HL-60 (cell line): ENCODE results near the gene CEP164.

Experiments
- DNase-seq, 2 experiments: peaks; one replicate each; pipeline ENCODE4 v3.0.0-alpha.2; 2010 to 2020; ENCODE audit warnings: low read depth in 1 of 2, low spot score in 1 of 2
- H3K27ac ChIP-seq: fragments of 250-450 bp; sonication (Bioruptor Pico); replicated peaks from 2 replicates; pipeline ENCODE4 v1.5.1; 2020; ENCODE audit warnings: mild to moderate bottlenecking, moderate library complexity
- H3K27me3 ChIP-seq: fragments of 250-450 bp; sonication (Bioruptor Pico); 2 replicates; pipeline ENCODE4 v1.5.1; 2021; ENCODE audit warnings: mild to moderate bottlenecking, moderate library complexity; ENCODE audit not compliant: insufficient read depth, poor library complexity, severe bottlenecking
- H3K4me3 ChIP-seq: replicated peaks from 2 replicates; pipeline ENCODE4 v1.5.1; 2011; ENCODE audit warnings: mild to moderate bottlenecking, control low read depth, low read length; ENCODE audit not compliant: insufficient read depth
- CTCF ChIP-seq: IDR thresholded peaks from one replicate; pipeline ENCODE4 v1.5.1; 2011; ENCODE audit warnings: low read length, control low read depth, inconsistent platforms; ENCODE audit not compliant: insufficient read depth
- GABPA ChIP-seq: IDR thresholded peaks from 2 replicates; pipeline ENCODE4 v1.6.1; 2012; ENCODE audit warnings: low read depth
- POLR2AphosphoS5 ChIP-seq: IDR thresholded peaks from 2 replicates; pipeline ENCODE4 v1.6.1; 2012; ENCODE audit warnings: low read depth
- REST ChIP-seq: IDR thresholded peaks from 2 replicates; pipeline ENCODE4 v1.6.1; 2012; ENCODE audit warnings: low read depth; ENCODE audit not compliant: insufficient replicate concordance
- SPI1 ChIP-seq: IDR thresholded peaks from 2 replicates; pipeline ENCODE4 v1.6.1; 2012; ENCODE audit warnings: low read depth, mild to moderate bottlenecking, borderline replicate concordance

CEP164 gene

GRCh38 chr11:117441146-117441975, 113.7 kb downstream of the CEP164 start:
- no peak overlapping the region for H3K4me3 ChIP-seq
- no peak for DNase-seq
- H3K27me3 ChIP-seq: peaks cover 25% of the 10 kb centered on the region
- no peak for TF ChIP-seq POLR2AphosphoS5
- TF ChIP-seq GABPA: no peak
- TF ChIP-seq REST: no peak
- no peak for TF ChIP-seq SPI1
- no peak for TF ChIP-seq CTCF
- H3K27ac ChIP-seq: no peak overlapping the region

GRCh38 chr11:117442049-117442868, 114.6 kb downstream of the CEP164 start:
- Histone ChIP-seq H3K27me3 (peaks cover 25% of the 10 kb centered on the region), H3K27ac (no peak overlapping the region), H3K4me3 (no peak overlapping the region)
- DNase-seq: no peak
- no peak for TF ChIP-seq POLR2AphosphoS5
- no peak for TF ChIP-seq CTCF
- no peak for TF ChIP-seq SPI1
- no peak for TF ChIP-seq REST
- TF ChIP-seq GABPA: no peak

GRCh38 chr11:117442869-117443239, 115.2 kb downstream of the CEP164 start:
- TF ChIP-seq CTCF: no peak
- TF ChIP-seq SPI1: no peak
- no peak for TF ChIP-seq REST
- no peak for TF ChIP-seq GABPA
- no peak for TF ChIP-seq POLR2AphosphoS5
- no peak for DNase-seq
- peaks cover 25% of the 10 kb centered on the region for H3K27me3 ChIP-seq
- no peak overlapping the region for H3K27ac ChIP-seq
- no peak overlapping the region for H3K4me3 ChIP-seq
